ENCODE results near the gene MAN1A2.
"Not testable (repeated sequence)": the region's sequence is repeated elsewhere in the genome, so short reads cannot be mapped to it uniquely, and the experiment has no call there.

Gene MAN1A2

GRCh38 chr1:117546467-117546866 is 179.2 kb downstream of the MAN1A2 start:
- Histone ChIP-seq H3K4me3 (no peak overlapping the region), H3K9me3 (replicated peaks in 1 of 11) (no peaks in the 10 kb centered on the region), H3K9ac (no peak overlapping the region), H3K27me3 (no peaks in the 10 kb centered on the region), H3K27ac (no peak overlapping the region), H3K36me3 (no peaks in the 10 kb centered on the region), H3K4me2 (no peak overlapping the region), H3K4me1 (peaks cover 0 to 7% (median 0%) of the 10 kb centered on the region in 10 experiments; a peak in 7 of 20 replicates), H4K20me1 (no peaks in the 10 kb centered on the region)
- no peak for TF ChIP-seq Cebpa-rat (IDR thresholded peaks at IDR 0.05)

DNA sequence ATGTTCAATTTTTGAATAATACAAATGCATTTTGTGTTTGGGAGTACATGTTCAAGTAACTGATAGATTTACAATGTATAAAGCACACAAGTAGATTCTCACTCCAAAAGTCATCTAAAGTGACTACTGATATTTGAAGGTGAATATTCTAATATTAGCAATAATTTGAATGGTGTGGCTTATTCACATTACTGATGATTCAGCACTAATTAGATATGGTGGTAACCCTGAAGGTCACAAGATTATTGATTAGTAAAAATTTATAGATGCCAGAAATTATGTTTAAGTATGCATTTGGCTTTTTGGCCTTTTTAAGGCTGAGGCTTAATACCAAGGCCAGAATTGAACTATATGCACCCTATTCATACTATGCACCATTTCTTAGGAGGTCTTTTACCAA is 186.2 kb downstream of the MAN1A2 start:
- no peak overlapping the region for H3K4me2 ChIP-seq
- no peaks in the 10 kb centered on the region for H3K36me3 ChIP-seq
- H3K27me3 ChIP-seq = no peaks in the 10 kb centered on the region
- H3K9ac ChIP-seq = no peak overlapping the region
- H4K20me1 ChIP-seq = no peaks in the 10 kb centered on the region
- no peak overlapping the region for H3K27ac ChIP-seq
- no peak for TF ChIP-seq Cebpa-rat (IDR thresholded peaks at IDR 0.05)
- no peak overlapping the region for H3K4me3 ChIP-seq
- H3K4me1 ChIP-seq = peaks cover 0 to 20% (median 0%) of the 10 kb centered on the region in 10 experiments; a peak in 6 of 20 replicates
- H3K9me3 ChIP-seq (replicated peaks in 1 of 11) = peaks cover 0 to 2% (median under 1%) of the 10 kb centered on the region in 11 experiments; a peak in 10 of 22 replicates

GRCh38 chr1:117555806-117556205 is 188.6 kb downstream of the MAN1A2 start:
- peak overlapping the region in 2 of 11 experiments; percentile 7 to 25; a peak in 3 of 22 replicates for H3K4me2 ChIP-seq
- no peak overlapping the region for H3K4me3 ChIP-seq
- H3K27me3 ChIP-seq = no peaks in the 10 kb centered on the region
- H3K36me3 ChIP-seq = no peaks in the 10 kb centered on the region
- H3K4me1 ChIP-seq = peaks cover 0 to 20% (median 0%) of the 10 kb centered on the region in 10 experiments; a peak in 6 of 20 replicates
- H3K9me3 ChIP-seq (replicated peaks in 1 of 11) = peaks cover 8 to 14% (median 11%) of the 10 kb centered on the region in 11 experiments; a peak in 19 of 22 replicates
- H3K27ac ChIP-seq = no peak overlapping the region
- no peak overlapping the region for H3K9ac ChIP-seq
- no peak for TF ChIP-seq Cebpa-rat (IDR thresholded peaks at IDR 0.05)
- no peaks in the 10 kb centered on the region for H4K20me1 ChIP-seq

- Histone ChIP-seq H3K4me3 (no peak overlapping the region), H4K20me1 (no peaks in the 10 kb centered on the region)
- no peak for TF ChIP-seq Cebpa-rat (IDR thresholded peaks at IDR 0.05)
Measured at GRCh38 chr1:117556341-117556740, 189.1 kb downstream of the MAN1A2 start.

GRCh38 chr1:117556976-117557375 is 189.7 kb downstream of the MAN1A2 start:
- H3K36me3 ChIP-seq = no peaks in the 10 kb centered on the region
- no peak for TF ChIP-seq Cebpa-rat (IDR thresholded peaks at IDR 0.05)
- H3K9me3 ChIP-seq (replicated peaks in 1 of 11) = peaks cover 8 to 14% (median 11%) of the 10 kb centered on the region in 11 experiments; a peak in 19 of 22 replicates
- no peak overlapping the region for H3K4me2 ChIP-seq
- peaks cover 0 to 20% (median 0%) of the 10 kb centered on the region in 10 experiments; a peak in 6 of 20 replicates for H3K4me1 ChIP-seq
- H3K27me3 ChIP-seq = no peaks in the 10 kb centered on the region
- no peaks in the 10 kb centered on the region for H4K20me1 ChIP-seq
- H3K27ac ChIP-seq = no peak overlapping the region
- no peak overlapping the region for H3K9ac ChIP-seq
- H3K4me3 ChIP-seq = no peak overlapping the region

More at GRCh38 chr1:117556341-117556740, 189.1 kb downstream of the MAN1A2 start:
- Histone ChIP-seq H3K36me3 (no peaks in the 10 kb centered on the region), H3K4me1 (peaks cover 0 to 20% (median 0%) of the 10 kb centered on the region in 10 experiments; a peak in 6 of 20 replicates), H3K9me3 (replicated peaks in 1 of 11) (peaks cover 8 to 14% (median 11%) of the 10 kb centered on the region in 11 experiments; a peak in 19 of 22 replicates), H3K27me3 (no peaks in the 10 kb centered on the region), H3K4me2 (peak overlapping the region in 2 of 11 experiments; percentile 7 to 25; a peak in 2 of 22 replicates), H3K27ac (no peak overlapping the region), H3K9ac (no peak overlapping the region)

GRCh38 chr1:117558451-117558850 is 191.2 kb downstream of the MAN1A2 start:
- not testable (repeated sequence) for H4K20me1 ChIP-seq, H3K9ac ChIP-seq, H3K4me3 ChIP-seq, H3K4me2 ChIP-seq, H3K36me3 ChIP-seq, H3K27ac ChIP-seq, H3K27me3 ChIP-seq
- peaks cover 8 to 14% (median 11%) of the 10 kb centered on the region in 11 experiments; a peak in 19 of 22 replicates for H3K9me3 ChIP-seq (replicated peaks in 1 of 11)
- H3K4me1 ChIP-seq = peaks cover 5 to 29% (median 8%) of the 10 kb centered on the region in 10 experiments

DNA sequence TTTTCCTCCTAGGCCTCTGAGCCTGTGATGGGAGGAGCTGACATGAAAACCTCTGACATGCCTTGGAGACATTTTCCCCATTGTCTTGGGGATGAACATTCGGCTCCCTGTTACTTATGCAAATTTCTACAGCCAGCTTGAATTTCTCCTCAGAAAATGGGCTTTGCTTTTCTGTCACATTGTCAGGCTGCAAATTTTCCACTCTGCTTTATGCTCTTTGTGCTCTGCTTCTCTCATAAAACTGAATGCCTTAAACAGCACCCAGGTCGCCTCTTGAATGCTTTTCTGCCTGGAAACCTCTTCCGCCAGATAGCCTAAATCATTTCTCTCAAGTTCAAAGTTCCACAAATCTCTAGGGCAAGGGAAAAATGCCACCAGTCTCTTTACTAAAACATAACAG is 191.9 kb downstream of the MAN1A2 start:
- Histone ChIP-seq H3K4me2 (no peak overlapping the region), H4K20me1 (no peaks in the 10 kb centered on the region), H3K27ac (no peak overlapping the region), H3K36me3 (no peaks in the 10 kb centered on the region), H3K4me1 (peaks cover 8 to 36% (median 14%) of the 10 kb centered on the region in 10 experiments), H3K4me3 (no peak overlapping the region), H3K9ac (no peak overlapping the region), H3K9me3 (replicated peaks in 1 of 11) (peaks cover 8 to 14% (median 11%) of the 10 kb centered on the region in 11 experiments; a peak in 19 of 22 replicates), H3K27me3 (no peaks in the 10 kb centered on the region)
- TF ChIP-seq Cebpa-rat (IDR thresholded peaks at IDR 0.05) = no peak

DNA sequence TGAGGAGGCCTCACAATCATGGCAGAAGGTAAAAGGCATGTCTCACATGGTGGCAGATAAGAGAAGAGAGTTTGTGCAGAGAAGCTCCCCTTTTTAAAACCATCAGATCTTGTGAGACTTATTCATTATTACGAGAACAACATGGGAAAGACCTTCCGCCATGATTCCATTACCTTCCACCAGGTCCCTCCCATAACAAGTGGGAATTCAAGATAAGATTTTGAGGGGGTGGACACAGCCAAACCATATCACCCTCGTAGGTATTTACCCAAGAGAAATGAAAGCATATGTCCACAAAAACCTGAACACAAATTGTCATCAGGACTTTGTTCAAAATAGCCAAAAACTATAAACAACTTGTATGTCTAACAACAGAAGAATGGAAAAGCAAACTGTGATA is 192.7 kb downstream of the MAN1A2 start:
- no peak overlapping the region for H3K27ac ChIP-seq
- TF ChIP-seq Cebpa-rat (IDR thresholded peaks at IDR 0.05) = no peak
- H3K4me2 ChIP-seq = no peak overlapping the region
- H3K4me1 ChIP-seq = peaks cover 14 to 44% (median 22%) of the 10 kb centered on the region in 10 experiments
- no peak overlapping the region for H3K9ac ChIP-seq
- H3K27me3 ChIP-seq = no peaks in the 10 kb centered on the region
- no peaks in the 10 kb centered on the region for H4K20me1 ChIP-seq
- peaks cover 8 to 14% (median 11%) of the 10 kb centered on the region in 11 experiments; a peak in 19 of 22 replicates for H3K9me3 ChIP-seq (replicated peaks in 1 of 11)
- H3K36me3 ChIP-seq = no peaks in the 10 kb centered on the region
- H3K4me3 ChIP-seq = no peak overlapping the region

DNA sequence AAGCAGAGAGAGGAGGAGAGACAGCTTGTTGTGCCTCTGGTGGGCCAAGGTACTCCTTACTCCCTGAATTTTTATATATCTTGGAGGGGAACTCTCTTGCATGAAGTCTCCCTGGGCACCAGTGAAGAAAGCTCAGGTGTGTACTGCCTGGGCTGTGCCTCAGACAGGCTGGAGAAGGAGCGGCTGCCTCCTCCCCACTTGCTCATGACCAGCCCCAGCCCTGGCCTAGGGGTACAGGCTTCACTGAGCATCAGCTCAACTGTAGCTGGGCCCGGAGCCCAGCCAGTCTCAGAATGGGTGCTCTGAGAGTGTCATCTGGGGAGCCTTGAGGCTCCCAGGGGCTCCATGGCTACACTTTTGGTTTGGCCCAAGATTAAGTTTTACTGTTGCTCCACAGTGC is 193.8 kb downstream of the MAN1A2 start:
- Histone ChIP-seq H3K27me3 (no peaks in the 10 kb centered on the region), H3K27ac (no peak overlapping the region), H3K9me3 (replicated peaks in 1 of 11) (peaks cover 8 to 14% (median 11%) of the 10 kb centered on the region in 11 experiments; a peak in 19 of 22 replicates), H3K4me1 (peaks cover 15 to 44% (median 26%) of the 10 kb centered on the region in 10 experiments), H3K9ac (no peak overlapping the region), H4K20me1 (no peaks in the 10 kb centered on the region), H3K4me2 (no peak overlapping the region), H3K4me3 (no peak overlapping the region), H3K36me3 (no peaks in the 10 kb centered on the region)
- no peak for TF ChIP-seq Cebpa-rat (IDR thresholded peaks at IDR 0.05)

DNA sequence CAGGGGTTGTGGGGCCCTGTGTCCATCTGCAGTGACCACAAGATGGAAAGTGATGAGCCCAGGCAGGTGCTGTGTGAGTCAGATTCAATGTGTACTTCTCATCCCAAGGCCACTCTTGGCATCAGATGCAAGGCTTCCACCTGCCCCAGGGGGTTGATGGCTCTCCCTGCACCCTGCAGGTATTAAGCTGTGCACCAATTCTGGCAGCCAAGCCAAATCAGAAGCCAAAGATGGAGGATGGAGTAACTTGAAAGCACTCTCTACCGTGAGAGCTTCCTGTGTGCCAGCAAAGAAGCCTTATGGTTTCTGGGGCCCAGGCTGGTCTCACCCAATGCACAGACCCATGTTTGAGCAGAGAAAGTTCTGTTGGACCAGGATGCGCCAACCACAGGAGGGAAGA is 194.3 kb downstream of the MAN1A2 start:
- no peak for TF ChIP-seq Cebpa-rat (IDR thresholded peaks at IDR 0.05)
- Histone ChIP-seq H3K27ac (no peak overlapping the region), H3K27me3 (no peaks in the 10 kb centered on the region), H3K9ac (no peak overlapping the region), H3K4me2 (no peak overlapping the region), H3K4me1 (peaks cover 15 to 39% (median 26%) of the 10 kb centered on the region in 10 experiments), H3K36me3 (no peaks in the 10 kb centered on the region), H4K20me1 (no peaks in the 10 kb centered on the region), H3K4me3 (no peak overlapping the region), H3K9me3 (replicated peaks in 1 of 11) (peaks cover 8 to 14% (median 11%) of the 10 kb centered on the region in 11 experiments; a peak in 19 of 22 replicates)

Measured in BLaER1 treated with 17β-estradiol and CSF1 and Interleukin-3, amounts not matched to agents 10 nM and 100 nM (cell line).